Endodermal cell (in vitro differentiated cells): Measurements from ENCODE around the gene DDRGK1. TPM values are rescaled to one million over a fixed set of nuclear protein-coding genes. Genes with fewer than 3 reads are reported as not detected.

Experiments
- DNase-seq: peaks from one replicate; pipeline ENCODE4 v3.0.0-alpha.2; 2017
- H3K27ac ChIP-seq: 2 replicates; pipeline ENCODE4 v1.5.1; 2013; ENCODE audit warnings: mild to moderate bottlenecking, low read depth, low read length, moderate library complexity
- H3K27me3 ChIP-seq: 2 replicates; pipeline ENCODE4 v1.6.1; 2013; ENCODE audit warnings: mild to moderate bottlenecking, low read length, moderate library complexity; ENCODE audit not compliant: insufficient read depth, control insufficient read depth, poor library complexity, severe bottlenecking
- H3K36me3 ChIP-seq: 2 replicates; pipeline ENCODE4 v1.7.0; 2013; ENCODE audit warnings: mild to moderate bottlenecking, low read length, moderate library complexity; ENCODE audit not compliant: control insufficient read depth, insufficient read depth
- H3K4me1 ChIP-seq: one replicate; pipeline ENCODE4 v1.7.0; 2013; ENCODE audit warnings: low read length; ENCODE audit not compliant: control insufficient read depth, insufficient read depth
- H3K4me3 ChIP-seq: 2 replicates; pipeline ENCODE4 v1.5.1; 2013; ENCODE audit warnings: mild to moderate bottlenecking, low read length, moderate library complexity
- H3K9ac ChIP-seq: 2 replicates; pipeline ENCODE4 v1.6.1; 2013; ENCODE audit warnings: mild to moderate bottlenecking, low read length, moderate library complexity; ENCODE audit not compliant: poor library complexity, severe bottlenecking; ENCODE audit errors: extremely low read depth
- H3K9me3 ChIP-seq: 2 replicates; pipeline ENCODE4 v1.6.1; 2013; ENCODE audit warnings: mild to moderate bottlenecking, low read length, moderate library complexity; ENCODE audit not compliant: control insufficient read depth
- H3K27ac Mint-ChIP-seq: 2 replicates; pipeline ENCODE4 v1.8.0; 2020; ENCODE audit warnings: mixed read lengths
- H3K27me3 Mint-ChIP-seq: 2 replicates; pipeline ENCODE4 v1.8.0; 2021; ENCODE audit warnings: mild to moderate bottlenecking, mixed read lengths; ENCODE audit not compliant: insufficient read depth
- H3K36me3 Mint-ChIP-seq: 2 replicates; pipeline ENCODE4 v1.8.0; 2020; ENCODE audit warnings: low read depth, mixed read lengths
- H3K4me1 Mint-ChIP-seq: 2 replicates; pipeline ENCODE4 v1.8.0; 2020; ENCODE audit warnings: mixed read lengths
- H3K4me3 Mint-ChIP-seq: 2 replicates; pipeline ENCODE4 v1.8.0; 2020; ENCODE audit warnings: mild to moderate bottlenecking, moderate library complexity, mixed read lengths
- H3K9me3 Mint-ChIP-seq: 2 replicates; pipeline ENCODE4 v1.8.0; 2020; ENCODE audit warnings: mild to moderate bottlenecking, mixed read lengths
- CTCF ChIP-seq: fragments of 200-600 bp; sonication (generic); conservative IDR thresholded peaks from 2 replicates; pipeline ENCODE4 v1.5.0; 2021; ENCODE audit warnings: antibody characterized with exemption, mild to moderate bottlenecking
- WGBS, 2 experiments: methylation state at CpG; one replicate each; pipeline versions ENCODE4 v1.1.5 to v1.1.7; 2013; ENCODE audit warnings: missing lambda C conversion rate in 2 of 2, mixed read lengths in 1 of 2; ENCODE audit not compliant: insufficient coverage in 1 of 2, insufficient read length in 1 of 2; 5-methylcytosine and 5-hydroxymethylcytosine counted together
- total RNA-seq, 2 donors: library from RNA; stranded (reverse); fragmentation: NEBNext Ultra II Directional in 1 of 2; extraction: Animal tissue kit (Norgen Biotek cat#: 25700) in 1 of 2; gene quantifications; 2 replicates in 1 of 2; 3 replicates in 1 of 2; pipeline ENCODE4 v1.2.1, GENCODE V29; 2021

The DDRGK1 gene
- total RNA-seq, 2 donors from 2014 or later, result 55.0 to 59.3 TPM

DNA sequence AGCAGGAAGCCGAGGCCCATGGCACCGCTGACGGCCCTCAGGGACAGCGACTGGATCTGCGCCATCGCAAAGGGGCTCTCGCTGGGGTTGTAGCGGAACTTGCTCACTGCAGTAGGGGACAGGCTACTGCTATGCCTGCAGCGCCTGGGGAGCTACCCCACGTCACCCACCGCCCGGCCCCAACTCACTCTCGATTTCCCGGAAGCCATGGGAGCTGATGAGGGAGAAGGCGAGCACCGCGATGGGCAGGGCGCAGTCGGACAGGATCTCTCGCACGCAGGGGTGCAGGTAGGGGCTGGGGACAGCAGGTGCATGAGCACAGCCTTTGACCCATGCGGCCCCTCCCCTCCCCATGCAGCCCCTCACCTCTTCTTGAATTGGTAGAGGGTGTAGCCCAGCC is 24.7 kb upstream of the DDRGK1 start:
- Mint-ChIP-seq H3K9me3 (no peaks in the 10 kb centered on the region), H3K27ac (no peak overlapping the region), H3K27me3 (no peaks in the 10 kb centered on the region), H3K36me3 (peaks cover 9% of the 10 kb centered on the region), H3K4me1 (no peaks in the 10 kb centered on the region), H3K4me3 (no peak overlapping the region)
- Histone ChIP-seq H3K4me1 (no peaks in the 10 kb centered on the region), H3K4me3 (no peak overlapping the region), H3K9ac (no peak overlapping the region), H3K36me3 (peaks cover 5% of the 10 kb centered on the region), H3K9me3 (no peaks in the 10 kb centered on the region), H3K27me3 (no peaks in the 10 kb centered on the region), H3K27ac (no peak overlapping the region)
- TF ChIP-seq CTCF, result no peak
- WGBS, 2 experiments, result 93 to 98% methylated on average over 18 to 22 of the region's 22 CpGs
- DNase-seq, result no peak

DNA sequence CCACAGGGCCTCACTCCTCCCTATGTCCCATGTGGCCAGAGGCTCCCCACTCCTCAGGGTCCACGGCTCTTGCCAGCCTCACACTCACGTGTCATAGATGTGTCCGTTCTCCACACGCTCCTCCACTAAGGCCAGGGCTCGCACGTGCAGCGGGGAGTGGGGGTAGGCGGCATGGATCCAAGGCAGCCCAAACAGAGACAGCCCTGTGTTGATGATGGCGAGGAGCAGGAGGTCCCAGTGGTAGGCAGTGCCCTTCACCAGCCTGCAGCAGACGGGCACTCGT is 24.2 kb upstream of the DDRGK1 start:
- Mint-ChIP-seq H3K4me3 (no peak overlapping the region), H3K9me3 (no peaks in the 10 kb centered on the region), H3K36me3 (peaks cover 13% of the 10 kb centered on the region), H3K27me3 (no peaks in the 10 kb centered on the region), H3K4me1 (peaks cover 4% of the 10 kb centered on the region), H3K27ac (no peak overlapping the region)
- Histone ChIP-seq H3K9ac (no peak overlapping the region), H3K4me1 (no peaks in the 10 kb centered on the region), H3K4me3 (no peak overlapping the region), H3K27me3 (no peaks in the 10 kb centered on the region), H3K27ac (no peak overlapping the region), H3K9me3 (no peaks in the 10 kb centered on the region), H3K36me3 (peaks cover 8% of the 10 kb centered on the region)
- 93 to 100% methylated on average over 5 to 11 of the region's 11 CpGs for WGBS, 2 experiments
- no peak for TF ChIP-seq CTCF
- DNase-seq, result no peak

DNA sequence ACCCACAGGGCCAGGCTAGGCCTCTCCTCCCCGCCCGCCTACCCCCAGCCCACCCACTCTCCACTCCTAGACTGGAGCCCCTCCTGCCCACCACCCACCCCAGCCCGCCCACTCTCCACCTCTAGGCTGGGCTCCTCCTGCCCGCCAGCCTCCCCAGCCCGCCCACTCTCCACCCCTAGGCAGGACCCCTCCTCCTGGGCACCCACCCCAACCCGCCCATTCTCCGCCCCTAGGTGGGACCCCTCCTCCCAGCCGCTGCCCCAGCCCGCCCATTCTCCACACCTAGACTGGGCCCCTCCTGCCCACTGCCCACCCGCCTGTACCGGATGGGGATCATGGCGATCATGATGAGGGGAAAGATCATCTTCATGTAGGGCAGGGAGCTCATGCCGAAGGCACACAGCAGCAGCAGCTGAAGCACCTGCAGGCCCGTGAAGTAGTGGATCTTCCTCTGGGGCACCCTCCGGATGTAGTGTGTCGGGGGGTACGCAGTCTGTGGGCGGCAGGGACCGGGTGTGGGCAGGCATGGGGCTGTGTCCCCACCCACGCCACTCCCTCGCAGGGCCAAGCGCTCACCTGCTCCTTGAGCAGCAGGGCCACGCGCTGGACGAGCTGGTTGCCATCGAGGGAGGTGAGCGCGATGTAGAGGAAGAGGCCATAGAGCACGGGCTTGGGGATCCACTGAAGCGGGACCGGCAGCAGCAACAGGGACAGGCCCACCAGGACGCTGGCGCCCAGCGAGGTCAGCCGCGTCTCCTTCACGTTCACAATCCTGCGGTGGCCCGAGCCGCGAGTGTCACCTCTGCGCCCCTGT is 23.7 kb upstream of the DDRGK1 start:
- Histone ChIP-seq H3K9me3 (no peaks in the 10 kb centered on the region), H3K4me1 (peaks cover 3% of the 10 kb centered on the region), H3K36me3 (peaks cover 14% of the 10 kb centered on the region), H3K27ac (no peak overlapping the region), H3K9ac (no peak overlapping the region), H3K27me3 (no peaks in the 10 kb centered on the region), H3K4me3 (no peak overlapping the region)
- H3K36me3 Mint-ChIP-seq, result peaks cover 15% of the 10 kb centered on the region
- peaks cover 8% of the 10 kb centered on the region for H3K4me1 Mint-ChIP-seq
- no peaks in the 10 kb centered on the region for H3K9me3 Mint-ChIP-seq
- H3K4me3 Mint-ChIP-seq, result no peak overlapping the region
- H3K27me3 Mint-ChIP-seq, result no peaks in the 10 kb centered on the region
- TF ChIP-seq CTCF, result no peak
- no peak overlapping the region for H3K27ac Mint-ChIP-seq
- DNase-seq, result no peak
- WGBS, 2 experiments, result 93 to 94% methylated on average over 25 to 37 of the region's 42 CpGs
